GM23338 (cell line): Measurements from ENCODE around the gene AIMP1. TPM values are rescaled to one million over a fixed set of nuclear protein-coding genes. Genes with fewer than 3 reads are reported as not detected.

Source experiments
- ATAC-seq: fragments of 200-7000 bp; cut with Tn5 transposase; 3 replicates; pipeline ENCODE4 v1.9.1; 2020
- DNase-seq: peaks from one replicate; pipeline ENCODE4 v3.0.0-alpha.2; 2015; ENCODE audit warnings: low spot score
- H2AFZ ChIP-seq: fragments of 200-600 bp; sonication (generic); 2 replicates; pipeline ENCODE4 v1.8.0; 2016; ENCODE audit warnings: antibody characterized with exemption, mild to moderate bottlenecking, moderate library complexity
- H3F3A ChIP-seq: fragments of 200-600 bp; sonication (generic); replicated peaks from 2 replicates; pipeline ENCODE4 v1.8.0; 2017; ENCODE audit warnings: antibody characterized with exemption, mixed run types, low read depth
- H3K27ac ChIP-seq: fragments of 200-600 bp; sonication (generic); 2 replicates; pipeline ENCODE4 v1.6.1; 2016; ENCODE audit warnings: low read depth
- H3K27me3 ChIP-seq: fragments of 200-600 bp; sonication (generic); 2 replicates; pipeline ENCODE4 v1.8.0; 2016; ENCODE audit warnings: mild to moderate bottlenecking, mixed run types, moderate library complexity; ENCODE audit not compliant: insufficient read depth
- H3K36me3 ChIP-seq: fragments of 200-600 bp; sonication (generic); 2 replicates; pipeline ENCODE4 v1.8.0; 2016; ENCODE audit warnings: mild to moderate bottlenecking; ENCODE audit not compliant: insufficient read depth
- H3K4me1 ChIP-seq: fragments of 200-600 bp; sonication (generic); 2 replicates; pipeline ENCODE4 v1.8.0; 2016; ENCODE audit warnings: mild to moderate bottlenecking, moderate library complexity; ENCODE audit not compliant: insufficient read depth
- H3K4me2 ChIP-seq: fragments of 200-600 bp; sonication (generic); 2 replicates; pipeline ENCODE4 v1.7.1; 2017; ENCODE audit warnings: mixed run types
- H3K4me3 ChIP-seq: fragments of 200-600 bp; sonication (generic); 2 replicates; pipeline ENCODE4 v1.6.1; 2016; ENCODE audit warnings: mixed run types
- H3K79me2 ChIP-seq: fragments of 200-600 bp; sonication (generic); replicated peaks from 2 replicates; pipeline ENCODE4 v1.8.0; 2017; ENCODE audit warnings: mild to moderate bottlenecking; ENCODE audit not compliant: insufficient read depth
- H3K9me2 ChIP-seq: fragments of 200-600 bp; sonication (generic); 2 replicates; pipeline ENCODE4 v1.8.0; 2017; ENCODE audit not compliant: insufficient read depth
- H4K20me1 ChIP-seq: fragments of 200-600 bp; sonication (generic); replicated peaks from 2 replicates; pipeline ENCODE4 v1.8.0; 2017; ENCODE audit warnings: mild to moderate bottlenecking; ENCODE audit not compliant: insufficient read depth
- H3K27ac Mint-ChIP-seq: 2 replicates; pipeline ENCODE4 v1.8.0; 2020; ENCODE audit warnings: inconsistent platforms, mild to moderate bottlenecking, moderate library complexity, mixed read lengths
- H3K27me3 Mint-ChIP-seq: 3 replicates; pipeline ENCODE4 v1.8.0; 2022; ENCODE audit warnings: low read depth, mild to moderate bottlenecking, moderate library complexity, mixed read lengths, inconsistent platforms; ENCODE audit not compliant: insufficient read depth, poor library complexity
- H3K36me3 Mint-ChIP-seq: 3 replicates; pipeline ENCODE4 v1.8.0; 2021; ENCODE audit warnings: low read depth, mild to moderate bottlenecking, inconsistent platforms, moderate library complexity, mixed read lengths
- H3K4me1 Mint-ChIP-seq: 3 replicates; pipeline ENCODE4 v1.8.0; 2020; ENCODE audit warnings: mild to moderate bottlenecking, inconsistent platforms, mixed read lengths
- H3K4me3 Mint-ChIP-seq: 3 replicates; pipeline ENCODE4 v1.8.0; 2021; ENCODE audit warnings: moderate library complexity, mild to moderate bottlenecking, inconsistent platforms, mixed read lengths
- H3K9me3 Mint-ChIP-seq: 3 replicates; pipeline ENCODE4 v1.8.0; 2020; ENCODE audit warnings: moderate library complexity, mild to moderate bottlenecking, inconsistent platforms, mixed read lengths
- CTCF ChIP-seq, 2 experiments: fragments of 200-600 bp in 1 of 2; sonication (generic) in 1 of 2; conservative IDR thresholded peaks; 2 replicates each; pipeline versions ENCODE4 v1.5.1 to v1.6.1; 2016 to 2017; ENCODE audit warnings: antibody characterized with exemption in 2 of 2, low read depth in 2 of 2, mild to moderate bottlenecking in 2 of 2, moderate library complexity in 1 of 2
- ETS1 ChIP-seq: IDR thresholded peaks from 2 replicates; pipeline ENCODE4 v1.6.1; 2016; ENCODE audit warnings: antibody characterized with exemption
- EZH2 ChIP-seq: fragments of 200-600 bp; sonication (generic); IDR thresholded peaks from one replicate; pipeline ENCODE4 v1.8.0; 2017; ENCODE audit warnings: antibody characterized with exemption, mild to moderate bottlenecking, low read depth; ENCODE audit not compliant: unreplicated experiment
- JUNB ChIP-seq: IDR thresholded peaks from one replicate; pipeline ENCODE4 v1.6.1; 2016; ENCODE audit warnings: antibody characterized with exemption; ENCODE audit not compliant: unreplicated experiment
- NANOG ChIP-seq: IDR thresholded peaks from 2 replicates; pipeline ENCODE4 v1.6.1; 2016; ENCODE audit warnings: antibody characterized with exemption, borderline replicate concordance
- REST ChIP-seq: IDR thresholded peaks from one replicate; pipeline ENCODE4 v1.6.1; 2018; ENCODE audit warnings: antibody characterized with exemption; ENCODE audit not compliant: unreplicated experiment
- STAT1 ChIP-seq: IDR thresholded peaks from one replicate; pipeline ENCODE4 v1.6.1; 2016; ENCODE audit warnings: antibody characterized with exemption; ENCODE audit not compliant: unreplicated experiment
- ZNF114 ChIP-seq: fragments of 250-450 bp; sonication (Bioruptor Pico); IDR thresholded peaks from 2 replicates; pipeline ENCODE4 v1.5.0; 2020; ENCODE audit warnings: mild to moderate bottlenecking, moderate library complexity
- ZNF331 ChIP-seq: fragments of 250-450 bp; sonication (Bioruptor Pico); IDR thresholded peaks from 2 replicates; pipeline ENCODE4 v1.5.0; 2020; ENCODE audit warnings: low read depth, mild to moderate bottlenecking, moderate library complexity
- ZNF462 ChIP-seq: fragments of 250-450 bp; sonication (Bioruptor Pico); IDR thresholded peaks from 2 replicates; pipeline ENCODE4 v1.5.0; 2020; ENCODE audit warnings: mild to moderate bottlenecking, moderate library complexity
- polyA plus RNA-seq: library from polyadenylated mRNA; unstranded; fragments of >200 nt; fragmentation: Nextera tagmentation; extraction: Ambion mirVana; gene quantifications from 2 replicates; pipeline ENCODE4 v1.2.1, GENCODE V29; 2016
- total RNA-seq: library from RNA; depleted of rRNA; stranded (reverse); fragments of >200 nt; shearing (Covaris generic); gene quantifications from 2 replicates; pipeline ENCODE4 v1.2.3, GENCODE V29; 2014

Gene AIMP1
- total and polyA plus RNA-seq, 2 experiments from 2014 or later: 34.5 to 200 TPM

- Histone ChIP-seq H3K36me3 (peaks cover 36% of the 10 kb centered on the region), H3K9me2 (no peaks in the 10 kb centered on the region), H2AFZ (no peak overlapping the region), H3K79me2 (peaks cover 18% of the 10 kb centered on the region), H3K27me3 (no peaks in the 10 kb centered on the region), H3F3A (no peaks in the 10 kb centered on the region), H3K27ac (no peak overlapping the region), H4K20me1 (no peaks in the 10 kb centered on the region), H3K4me1 (no peaks in the 10 kb centered on the region), H3K4me2 (no peak overlapping the region), H3K4me3 (no peak overlapping the region)
- no peaks in the 10 kb centered on the region for H3K27me3 Mint-ChIP-seq
- TF ChIP-seq ZNF331 (CRISPR knock-in tag) (no peak), ETS1 (no peak), ZNF114 (CRISPR knock-in tag) (no peak)
- DNase-seq (no peak), ATAC-seq (no peak)
- H3K27ac Mint-ChIP-seq: no peak overlapping the region
- H3K4me1 Mint-ChIP-seq: no peaks in the 10 kb centered on the region
- H3K9me3 Mint-ChIP-seq: peaks cover 7% of the 10 kb centered on the region; the same call in 2 of the 3 replicates
- H3K4me3 Mint-ChIP-seq: no peak overlapping the region
- peaks cover 60% of the 10 kb centered on the region for H3K36me3 Mint-ChIP-seq
Observed at GRCh38 chr4:106336618-106337017, 20.3 kb downstream of the AIMP1 start.

- H3K36me3 ChIP-seq: peaks cover 25% of the 10 kb centered on the region
- Mint-ChIP-seq H3K36me3 (peaks cover 51% of the 10 kb centered on the region), H3K4me3 (no peak overlapping the region), H3K27me3 (no peaks in the 10 kb centered on the region), H3K27ac (no peak overlapping the region), H3K4me1 (no peaks in the 10 kb centered on the region), H3K9me3 (peaks cover 7% of the 10 kb centered on the region; the same call in 2 of the 3 replicates)
- no peak overlapping the region for H3K27ac ChIP-seq
- no peaks in the 10 kb centered on the region for H3F3A ChIP-seq
- ATAC-seq (no peak), DNase-seq (no peak)
- no peak overlapping the region for H3K4me3 ChIP-seq
- peaks cover 29% of the 10 kb centered on the region for H3K79me2 ChIP-seq
- H3K4me1 ChIP-seq: no peaks in the 10 kb centered on the region
- no peaks in the 10 kb centered on the region for H4K20me1 ChIP-seq
- H3K4me2 ChIP-seq: no peak overlapping the region
- H2AFZ ChIP-seq: no peak overlapping the region
- no peaks in the 10 kb centered on the region for H3K27me3 ChIP-seq
- no peaks in the 10 kb centered on the region for H3K9me2 ChIP-seq
- TF ChIP-seq NANOG (no peak), ZNF114 (CRISPR knock-in tag) (no peak), JUNB (no peak), EZH2 (no peak), CTCF (conservative IDR thresholded peaks at IDR 0.05; ENCODE audit: low read depth in 2 of 2) (no peak), STAT1 (no peak), REST (no peak), ZNF462 (CRISPR knock-in tag) (no peak)
Observed at GRCh38 chr4:106337916-106338315, 21.6 kb downstream of the AIMP1 start.
